HL-60 (cell line): ENCODE measurements around the gene NAP1L4.

Source experiments
- DNase-seq, 2 experiments: peaks; one replicate each; pipeline ENCODE4 v3.0.0-alpha.2; 2010 to 2020; ENCODE audit warnings: low read depth in 1 of 2, low spot score in 1 of 2
- H3K27ac ChIP-seq: fragments of 250-450 bp; sonication (Bioruptor Pico); replicated peaks from 2 replicates; pipeline ENCODE4 v1.5.1; 2020; ENCODE audit warnings: mild to moderate bottlenecking, moderate library complexity
- H3K27me3 ChIP-seq: fragments of 250-450 bp; sonication (Bioruptor Pico); 2 replicates; pipeline ENCODE4 v1.5.1; 2021; ENCODE audit warnings: mild to moderate bottlenecking, moderate library complexity; ENCODE audit not compliant: insufficient read depth, poor library complexity, severe bottlenecking
- H3K4me3 ChIP-seq: replicated peaks from 2 replicates; pipeline ENCODE4 v1.5.1; 2011; ENCODE audit warnings: mild to moderate bottlenecking, control low read depth, low read length; ENCODE audit not compliant: insufficient read depth
- GABPA ChIP-seq: IDR thresholded peaks from 2 replicates; pipeline ENCODE4 v1.6.1; 2012; ENCODE audit warnings: low read depth
- POLR2AphosphoS5 ChIP-seq: IDR thresholded peaks from 2 replicates; pipeline ENCODE4 v1.6.1; 2012; ENCODE audit warnings: low read depth
- SPI1 ChIP-seq: IDR thresholded peaks from 2 replicates; pipeline ENCODE4 v1.6.1; 2012; ENCODE audit warnings: low read depth, mild to moderate bottlenecking, borderline replicate concordance
- TF ChIP-seq, protein P1 (sequence below): IDR thresholded peaks from 2 replicates; pipeline ENCODE4 v1.6.1; 2012; ENCODE audit warnings: low read depth; ENCODE audit not compliant: insufficient replicate concordance
- TF ChIP-seq, protein P2 (sequence below): IDR thresholded peaks from one replicate; pipeline ENCODE4 v1.5.1; 2011; ENCODE audit warnings: low read length, control low read depth, inconsistent platforms; ENCODE audit not compliant: insufficient read depth

The NAP1L4 gene

DNA sequence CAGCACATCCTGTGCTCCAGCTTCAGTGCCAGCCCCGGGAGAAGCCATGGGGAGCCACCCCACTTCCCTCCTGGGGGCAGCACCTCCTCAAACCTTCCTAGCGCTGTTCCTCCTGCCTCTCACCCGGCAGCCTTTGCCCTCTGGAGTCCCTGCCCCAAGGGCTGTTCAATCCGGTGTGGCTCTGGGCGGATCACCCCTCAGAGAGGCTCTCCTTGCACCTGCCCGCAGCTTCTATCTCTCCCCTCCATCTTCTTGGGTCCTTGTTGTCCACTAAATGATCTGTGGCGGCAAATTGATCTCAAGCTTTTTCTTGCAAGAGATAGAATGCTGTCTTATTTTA lies 88.5 kb downstream of the NAP1L4 start:
- TF ChIP-seq SPI1: peak; percentile 15; the same call in 1 of the 2 replicates
- TF ChIP-seq, protein P1, sequence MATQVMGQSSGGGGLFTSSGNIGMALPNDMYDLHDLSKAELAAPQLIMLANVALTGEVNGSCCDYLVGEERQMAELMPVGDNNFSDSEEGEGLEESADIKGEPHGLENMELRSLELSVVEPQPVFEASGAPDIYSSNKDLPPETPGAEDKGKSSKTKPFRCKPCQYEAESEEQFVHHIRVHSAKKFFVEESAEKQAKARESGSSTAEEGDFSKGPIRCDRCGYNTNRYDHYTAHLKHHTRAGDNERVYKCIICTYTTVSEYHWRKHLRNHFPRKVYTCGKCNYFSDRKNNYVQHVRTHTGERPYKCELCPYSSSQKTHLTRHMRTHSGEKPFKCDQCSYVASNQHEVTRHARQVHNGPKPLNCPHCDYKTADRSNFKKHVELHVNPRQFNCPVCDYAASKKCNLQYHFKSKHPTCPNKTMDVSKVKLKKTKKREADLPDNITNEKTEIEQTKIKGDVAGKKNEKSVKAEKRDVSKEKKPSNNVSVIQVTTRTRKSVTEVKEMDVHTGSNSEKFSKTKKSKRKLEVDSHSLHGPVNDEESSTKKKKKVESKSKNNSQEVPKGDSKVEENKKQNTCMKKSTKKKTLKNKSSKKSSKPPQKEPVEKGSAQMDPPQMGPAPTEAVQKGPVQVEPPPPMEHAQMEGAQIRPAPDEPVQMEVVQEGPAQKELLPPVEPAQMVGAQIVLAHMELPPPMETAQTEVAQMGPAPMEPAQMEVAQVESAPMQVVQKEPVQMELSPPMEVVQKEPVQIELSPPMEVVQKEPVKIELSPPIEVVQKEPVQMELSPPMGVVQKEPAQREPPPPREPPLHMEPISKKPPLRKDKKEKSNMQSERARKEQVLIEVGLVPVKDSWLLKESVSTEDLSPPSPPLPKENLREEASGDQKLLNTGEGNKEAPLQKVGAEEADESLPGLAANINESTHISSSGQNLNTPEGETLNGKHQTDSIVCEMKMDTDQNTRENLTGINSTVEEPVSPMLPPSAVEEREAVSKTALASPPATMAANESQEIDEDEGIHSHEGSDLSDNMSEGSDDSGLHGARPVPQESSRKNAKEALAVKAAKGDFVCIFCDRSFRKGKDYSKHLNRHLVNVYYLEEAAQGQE: no peak
- no peaks in the 10 kb centered on the region for H3K27me3 ChIP-seq
- no peak for DNase-seq
- H3K4me3 ChIP-seq: no peak overlapping the region
- H3K27ac ChIP-seq: no peak overlapping the region

DNA sequence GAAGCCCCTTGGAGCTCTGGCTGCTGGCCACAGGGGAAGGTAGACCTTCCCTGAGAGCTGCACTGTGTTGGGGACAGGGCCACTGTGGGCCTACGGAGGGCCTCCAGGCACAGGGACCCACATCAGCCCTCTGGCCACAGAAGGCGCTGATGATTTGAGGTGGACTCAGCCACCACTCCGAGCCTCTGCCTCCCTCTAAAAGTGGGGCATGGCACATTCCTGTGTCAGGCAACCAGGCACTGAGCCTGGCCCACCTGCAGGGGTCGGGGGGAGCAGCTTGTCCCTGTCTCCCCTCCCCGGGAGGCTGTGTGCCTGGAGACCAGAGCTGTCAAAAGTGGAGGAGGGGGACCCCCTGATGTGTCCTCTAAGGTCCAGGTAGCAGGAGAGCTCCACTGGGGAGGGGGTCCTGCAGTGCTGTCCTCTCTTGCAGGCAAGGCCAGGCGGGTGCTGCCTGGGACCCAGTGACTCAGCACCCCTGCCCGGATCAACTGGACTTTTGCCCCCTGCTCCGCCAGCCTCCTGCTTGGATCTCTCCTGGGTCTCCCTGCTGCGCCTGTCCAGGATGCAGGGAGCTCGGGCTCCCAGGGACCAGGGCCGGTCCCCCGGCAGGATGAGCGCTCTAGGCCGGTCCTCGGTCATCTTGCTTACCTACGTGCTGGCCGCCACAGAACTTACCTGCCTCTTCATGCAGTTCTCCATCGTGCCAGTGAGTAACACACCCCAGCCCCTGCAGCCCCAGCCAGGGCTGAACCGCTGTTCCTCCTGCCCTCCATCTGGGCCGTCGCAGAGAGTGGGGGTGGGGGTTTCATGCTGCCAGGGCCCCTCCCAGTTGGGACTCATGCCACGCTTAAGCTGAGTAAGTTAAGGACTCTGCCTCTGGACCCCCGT lies 89.1 kb downstream of the NAP1L4 start:
- TF ChIP-seq SPI1 (no peak), POLR2AphosphoS5 (no peak), GABPA (no peak)
- TF ChIP-seq, protein P1: no peak
- TF ChIP-seq, protein P2, sequence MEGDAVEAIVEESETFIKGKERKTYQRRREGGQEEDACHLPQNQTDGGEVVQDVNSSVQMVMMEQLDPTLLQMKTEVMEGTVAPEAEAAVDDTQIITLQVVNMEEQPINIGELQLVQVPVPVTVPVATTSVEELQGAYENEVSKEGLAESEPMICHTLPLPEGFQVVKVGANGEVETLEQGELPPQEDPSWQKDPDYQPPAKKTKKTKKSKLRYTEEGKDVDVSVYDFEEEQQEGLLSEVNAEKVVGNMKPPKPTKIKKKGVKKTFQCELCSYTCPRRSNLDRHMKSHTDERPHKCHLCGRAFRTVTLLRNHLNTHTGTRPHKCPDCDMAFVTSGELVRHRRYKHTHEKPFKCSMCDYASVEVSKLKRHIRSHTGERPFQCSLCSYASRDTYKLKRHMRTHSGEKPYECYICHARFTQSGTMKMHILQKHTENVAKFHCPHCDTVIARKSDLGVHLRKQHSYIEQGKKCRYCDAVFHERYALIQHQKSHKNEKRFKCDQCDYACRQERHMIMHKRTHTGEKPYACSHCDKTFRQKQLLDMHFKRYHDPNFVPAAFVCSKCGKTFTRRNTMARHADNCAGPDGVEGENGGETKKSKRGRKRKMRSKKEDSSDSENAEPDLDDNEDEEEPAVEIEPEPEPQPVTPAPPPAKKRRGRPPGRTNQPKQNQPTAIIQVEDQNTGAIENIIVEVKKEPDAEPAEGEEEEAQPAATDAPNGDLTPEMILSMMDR: no peak
- DNase-seq: no peak
- H3K27ac ChIP-seq: peak overlapping the region; percentile 77
- H3K4me3 ChIP-seq: peak overlapping the region; percentile 62
- no peaks in the 10 kb centered on the region for H3K27me3 ChIP-seq

DNA sequence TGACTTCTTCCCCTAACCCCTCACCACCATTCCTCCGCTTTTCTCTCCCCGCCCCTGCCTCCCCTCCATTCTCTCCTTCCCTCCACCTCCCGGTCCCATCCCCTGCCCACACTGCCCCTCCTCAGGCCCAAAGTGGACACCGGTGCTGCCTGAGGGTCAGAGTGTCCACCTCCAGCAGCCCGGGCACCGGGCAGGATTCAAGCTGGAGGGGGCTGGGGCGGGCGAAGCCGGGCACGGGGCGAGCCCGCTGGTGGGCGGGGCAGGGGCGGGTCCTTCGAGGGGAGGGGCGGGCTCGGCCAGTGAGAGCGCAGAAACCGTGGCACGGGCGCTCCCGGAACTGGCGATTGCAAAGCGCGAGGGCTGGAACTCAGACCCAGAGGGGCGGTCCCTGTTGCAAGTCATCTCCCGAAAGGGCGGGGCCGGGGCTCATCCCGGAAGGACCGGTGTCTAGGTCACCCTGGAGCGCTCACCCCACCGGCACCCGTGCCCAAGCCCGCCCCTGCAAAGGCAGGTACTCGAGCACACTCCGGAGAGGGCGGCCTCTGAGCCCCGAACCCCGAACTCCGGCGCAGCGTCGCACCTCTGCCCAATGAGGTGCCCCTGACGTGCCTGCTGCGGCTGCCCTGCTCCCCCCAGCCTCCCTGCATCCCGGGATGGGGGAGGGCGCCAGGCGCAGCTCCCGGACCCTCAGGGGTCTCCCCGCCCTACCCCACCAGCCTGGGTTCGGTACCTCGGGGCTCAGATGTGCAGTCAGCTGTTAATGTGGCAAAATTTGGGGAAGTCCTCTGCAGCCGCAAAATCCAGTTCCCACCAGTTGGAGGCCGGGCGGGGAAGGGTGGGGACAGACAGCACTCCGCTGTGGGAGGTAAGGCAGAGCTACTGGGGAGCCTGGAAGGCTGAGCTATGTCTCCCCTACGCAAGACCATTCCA lies 90.0 kb downstream of the NAP1L4 start:
- Histone ChIP-seq H3K4me3 (peak overlapping the region; percentile 62), H3K27ac (peak overlapping the region; percentile 77), H3K27me3 (no peaks in the 10 kb centered on the region)
- DNase-seq: peak; percentile 91 to 94
- TF ChIP-seq SPI1 (peak; percentile 92), GABPA (no peak), POLR2AphosphoS5 (no peak)
- TF ChIP-seq, protein P1: no peak
